NT2/D1 (cell line): ENCODE measurements around the gene CCDC185.
"Not testable (repeated sequence)": the region's sequence is repeated elsewhere in the genome, so short reads cannot be mapped to it uniquely, and the experiment has no call there.

Source experiments
- SUZ12 ChIP-seq: IDR thresholded peaks from 2 replicates; pipeline ENCODE4 v1.6.1; 2011; ENCODE audit not compliant: insufficient read length, insufficient read depth; ENCODE audit errors: extremely low read depth
- ZNF274 ChIP-seq: IDR thresholded peaks from 2 replicates; pipeline ENCODE4 v1.6.1; 2011; ENCODE audit warnings: mild to moderate bottlenecking, low read depth, low read length

- not testable (repeated sequence) for TF ChIP-seq SUZ12, ZNF274
Observed at GRCh38 chr1:223399393-223399792, 6.2 kb downstream of the CCDC185 start.
